Bronchial epithelial cell (primary cell): ENCODE data around the gene TSFM. TPM values are rescaled to one million over a fixed set of nuclear protein-coding genes. Genes with fewer than 3 reads are reported as not detected.

Experiments used
- DNase-seq: peaks from one replicate; pipeline ENCODE4 v3.0.0-alpha.2; 2010; ENCODE audit warnings: low read depth
- FAIRE-seq: peaks from 2 replicates; lab custom pipeline; 2011; peaks lifted over from hg19 to GRCh38; lab: Jason Lieb, UNC
- H3K27me3 ChIP-seq: 2 replicates; pipeline ENCODE4 v1.5.1; 2011; ENCODE audit warnings: low read length; ENCODE audit not compliant: control insufficient read depth, insufficient read depth
- H3K36me3 ChIP-seq: 2 replicates; pipeline ENCODE4 v1.5.1; 2011; ENCODE audit warnings: low read length; ENCODE audit not compliant: control insufficient read depth, insufficient read depth
- H3K4me3 ChIP-seq: 2 replicates; pipeline ENCODE4 v1.5.1; 2011; ENCODE audit warnings: mild to moderate bottlenecking, low read depth, low read length, control low read depth
- CTCF ChIP-seq: IDR thresholded peaks from 2 replicates; pipeline ENCODE4 v1.5.1; 2011; ENCODE audit warnings: mild to moderate bottlenecking, moderate library complexity, low read length, control low read depth, inconsistent platforms; ENCODE audit not compliant: insufficient read depth, severe bottlenecking
- total RNA-seq: library from RNA; depleted of rRNA; stranded (reverse); fragments of >200 nt; gene quantifications from 2 replicates; pipeline ENCODE4 v1.2.1, GENCODE V29; 2014

Gene TSFM
- total RNA-seq, 1 donor from 2014 or later, result 17.9 TPM

DNA sequence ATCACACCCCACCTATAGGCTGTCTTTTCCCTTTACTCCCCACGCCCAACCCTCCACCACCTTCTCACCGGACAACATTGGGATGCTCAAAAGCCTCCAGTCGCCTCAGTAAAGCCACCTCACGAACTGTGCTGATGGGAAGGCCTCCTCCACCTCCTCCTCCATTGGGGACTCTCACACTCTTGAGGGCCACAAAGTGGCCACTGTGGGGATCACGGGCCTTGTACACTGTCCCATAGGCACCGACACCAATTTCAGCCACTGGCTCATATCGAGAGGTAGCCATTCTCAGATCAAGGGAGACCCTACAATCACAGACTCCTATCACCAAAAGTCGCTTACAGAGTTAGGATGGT, 31.2 kb upstream of the TSFM start:
- H3K36me3 ChIP-seq, result peaks cover 11% of the 10 kb centered on the region
- H3K4me3 ChIP-seq, result peak overlapping the region; percentile 63
- no peak for TF ChIP-seq CTCF
- H3K27me3 ChIP-seq, result no peaks in the 10 kb centered on the region
- FAIRE-seq (no peak), DNase-seq (no peak)

DNA sequence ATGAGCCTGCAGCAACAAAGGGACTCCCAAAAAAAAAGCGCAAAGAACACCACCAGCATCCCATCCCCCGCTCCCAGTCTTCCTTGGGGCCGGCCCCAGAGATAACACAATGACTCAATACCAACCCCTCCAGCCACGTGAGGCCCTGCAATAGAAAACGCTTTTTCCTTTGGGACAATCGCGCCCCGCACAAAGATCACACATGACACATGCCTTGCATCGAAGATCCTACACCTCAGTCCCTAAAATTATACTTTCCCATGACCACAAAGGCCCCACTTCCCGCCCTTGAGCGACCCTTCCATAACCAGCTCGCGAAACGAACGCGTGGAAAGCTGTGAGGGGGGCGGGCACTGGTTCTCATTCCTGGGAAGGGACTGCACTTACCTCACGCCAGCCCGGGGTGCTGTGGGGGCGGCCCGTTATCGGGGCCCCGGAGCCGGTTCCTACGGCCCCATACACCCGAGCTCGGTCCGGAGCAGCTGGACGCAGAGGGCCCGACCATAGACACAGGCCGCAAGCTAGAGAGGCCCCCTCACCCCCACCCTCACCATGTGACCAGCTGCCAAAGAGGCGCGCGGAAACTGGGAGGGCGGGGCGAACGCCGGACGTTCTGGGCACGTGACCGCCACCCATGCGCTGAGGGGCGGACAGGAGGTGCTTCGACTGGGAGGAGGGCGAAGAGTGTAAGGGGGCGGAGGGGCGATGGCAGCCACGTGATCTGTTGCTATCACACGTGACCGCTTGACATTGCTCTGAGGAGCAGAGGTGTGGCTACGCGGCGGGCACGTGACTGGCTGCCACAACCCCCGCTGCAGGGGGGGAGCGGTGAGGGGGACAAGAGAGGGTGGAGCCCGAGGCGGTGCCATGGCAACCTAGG, 30.6 kb upstream of the TSFM start, which contains the start of gene CDK4:
TSS of gene CDK4 (minus strand) at position 523 of the 880 bp plus-strand sequence. CDS start 593 bp downstream, outside the sequence.
- DNase-seq (peak; percentile 95), FAIRE-seq (no peak)
- TF ChIP-seq CTCF, result no peak
- peak within 1 kb of the TSS; percentile 63 for H3K4me3 ChIP-seq
- no peaks in the 10 kb centered on the region for H3K27me3 ChIP-seq
- peaks cover 11% of the 10 kb centered on the region for H3K36me3 ChIP-seq

DNA sequence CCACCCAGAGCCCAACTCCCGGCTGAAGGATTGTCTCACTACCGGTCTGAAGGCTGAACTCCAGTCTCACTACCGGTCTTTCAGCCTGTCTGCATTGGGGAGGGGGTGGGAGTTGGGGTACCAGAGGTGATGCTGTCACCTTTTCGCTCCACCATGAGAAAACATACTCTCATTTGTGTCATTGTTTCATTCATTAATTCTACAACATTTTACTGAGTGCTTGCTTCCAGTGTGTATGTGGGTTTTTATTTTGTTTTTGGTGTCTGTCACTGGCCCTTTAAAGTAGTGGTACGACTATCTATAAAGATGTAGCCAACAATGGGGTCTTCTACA, 30.0 kb upstream of the TSFM start:
- TF ChIP-seq CTCF, result no peak
- no peak for DNase-seq
- Histone ChIP-seq H3K27me3 (no peaks in the 10 kb centered on the region), H3K4me3 (peak overlapping the region; percentile 63), H3K36me3 (peaks cover 9% of the 10 kb centered on the region)
- FAIRE-seq, result no peak

DNA sequence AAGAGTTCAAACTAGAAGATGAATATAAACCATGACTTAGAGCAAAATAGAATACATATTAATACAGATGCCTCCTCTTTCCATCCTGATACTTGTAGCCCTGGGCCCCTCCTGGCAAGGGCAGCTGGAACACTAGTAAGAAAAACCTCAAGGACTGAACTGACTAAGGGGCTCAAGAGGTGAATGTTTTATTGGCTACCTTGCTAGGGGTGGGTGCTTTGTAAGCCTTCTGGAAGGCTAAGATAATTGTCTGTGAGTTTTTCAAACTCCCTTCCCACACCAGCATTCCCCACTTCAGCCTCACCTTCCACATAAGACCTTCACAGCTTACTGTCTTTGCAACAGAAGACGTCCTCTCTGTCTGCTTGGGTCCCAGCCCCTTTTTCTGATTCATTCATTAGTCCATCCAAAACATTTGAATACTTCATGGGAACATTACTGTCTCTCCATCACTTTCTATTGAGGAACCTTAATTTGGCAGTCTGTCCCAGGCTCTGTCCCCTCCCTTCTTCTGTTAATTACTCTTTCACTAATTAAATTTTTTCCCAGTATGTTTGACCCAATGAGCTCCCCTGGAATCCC, 28.7 kb upstream of the TSFM start:
- TF ChIP-seq CTCF, result no peak
- Histone ChIP-seq H3K4me3 (no peak overlapping the region), H3K36me3 (peaks cover 7% of the 10 kb centered on the region), H3K27me3 (no peaks in the 10 kb centered on the region)
- no peak for DNase-seq
- FAIRE-seq, result no peak

DNA sequence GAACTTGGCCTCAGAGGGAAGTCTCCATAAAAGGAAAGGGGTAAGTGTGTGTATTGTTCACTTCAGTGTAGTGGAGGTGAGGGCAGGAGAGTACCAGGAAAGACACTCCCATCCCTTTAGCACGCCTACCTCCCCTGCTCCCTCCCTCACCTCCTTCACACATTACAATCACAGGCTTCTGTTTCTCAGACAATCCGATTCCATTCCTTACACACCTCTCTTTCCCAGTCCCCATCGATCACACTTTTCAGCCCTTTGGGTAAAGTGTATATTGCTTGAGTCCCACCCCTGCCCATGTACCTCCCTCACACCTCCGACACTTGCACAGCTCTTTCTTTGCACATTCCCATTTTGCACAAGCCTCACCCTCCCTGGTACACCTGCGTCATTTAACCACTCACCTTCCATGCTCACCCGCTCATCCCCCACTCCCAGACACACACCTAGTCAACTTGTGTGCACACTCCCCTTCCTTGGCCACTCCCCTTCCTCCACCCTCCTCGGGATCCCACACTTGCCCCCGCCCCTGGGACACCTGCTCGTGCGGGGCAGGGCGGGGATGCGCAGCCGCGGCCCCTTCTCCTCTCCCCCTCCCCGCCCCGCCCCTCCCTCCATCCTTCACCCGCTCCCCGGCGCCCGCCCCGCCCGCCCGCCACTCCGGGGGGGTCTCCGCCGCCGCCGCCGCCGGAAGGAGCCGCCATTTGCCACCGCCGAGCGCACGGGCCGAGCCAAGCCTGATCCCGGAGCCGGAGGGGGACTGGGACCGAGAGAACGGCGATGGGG, 28.0 kb upstream of the TSFM start, which contains the start of gene MARCHF9:
TSS of gene MARCHF9 (plus strand) at position 693 of the 783 bp plus-strand sequence. CDS start 426 bp downstream, outside the sequence.
- TF ChIP-seq CTCF, result no peak
- H3K36me3 ChIP-seq, result peaks cover 7% of the 10 kb centered on the region
- FAIRE-seq (peak; percentile 7), DNase-seq (peak; percentile 76)
- no peaks in the 10 kb centered on the region for H3K27me3 ChIP-seq
- peak within 1 kb of the TSS; percentile 45 for H3K4me3 ChIP-seq
